Ishikawa (cell line): ENCODE measurements around the gene FGFBP1.

Experiments
- CEBPB ChIP-seq: IDR thresholded peaks from 2 replicates; pipeline ENCODE4 v1.6.1; 2012
- FOXM1 ChIP-seq: IDR thresholded peaks from 2 replicates; pipeline ENCODE4 v1.6.1; 2012; ENCODE audit warnings: low read depth, borderline replicate concordance
- TAF1 ChIP-seq: IDR thresholded peaks from 2 replicates; pipeline ENCODE4 v1.6.1; 2012; ENCODE audit warnings: low read depth, mild to moderate bottlenecking
- TCF12 ChIP-seq: IDR thresholded peaks from 2 replicates; pipeline ENCODE4 v1.6.1; 2012; ENCODE audit warnings: low read depth
- TEAD4 ChIP-seq: IDR thresholded peaks from 2 replicates; pipeline ENCODE4 v1.6.1; 2012
- YY1 ChIP-seq: IDR thresholded peaks from 2 replicates; pipeline ENCODE4 v1.6.1; 2012; ENCODE audit warnings: low read depth
- TF ChIP-seq, protein P1 (sequence below): IDR thresholded peaks from 2 replicates; pipeline ENCODE4 v1.6.1; 2012; ENCODE audit warnings: low read depth, mild to moderate bottlenecking
- TF ChIP-seq, protein P2 (sequence below): IDR thresholded peaks from 2 replicates; pipeline ENCODE4 v1.6.1; 2012

DNA sequence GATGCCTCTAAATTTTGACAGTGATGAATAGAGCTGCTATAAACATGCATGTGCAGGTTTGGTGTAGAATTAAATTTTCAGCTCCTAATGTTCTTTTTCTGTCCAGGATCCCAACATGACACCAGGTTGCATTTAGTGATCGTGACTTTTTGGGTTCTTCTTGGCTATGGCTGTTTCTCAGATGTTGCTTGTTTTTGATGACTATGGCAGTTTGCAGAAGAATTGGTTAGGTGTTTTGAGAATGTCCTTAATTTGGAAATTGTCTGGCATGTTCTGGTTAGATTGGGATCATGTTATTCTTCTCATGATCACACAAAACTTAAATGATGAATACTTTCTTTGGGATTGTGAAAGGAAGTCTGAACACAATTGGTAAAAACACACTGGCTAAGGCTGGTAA, 3.7 kb upstream of the FGFBP1 start:
- TF ChIP-seq CEBPB, result no peak
- TF ChIP-seq, protein P1, sequence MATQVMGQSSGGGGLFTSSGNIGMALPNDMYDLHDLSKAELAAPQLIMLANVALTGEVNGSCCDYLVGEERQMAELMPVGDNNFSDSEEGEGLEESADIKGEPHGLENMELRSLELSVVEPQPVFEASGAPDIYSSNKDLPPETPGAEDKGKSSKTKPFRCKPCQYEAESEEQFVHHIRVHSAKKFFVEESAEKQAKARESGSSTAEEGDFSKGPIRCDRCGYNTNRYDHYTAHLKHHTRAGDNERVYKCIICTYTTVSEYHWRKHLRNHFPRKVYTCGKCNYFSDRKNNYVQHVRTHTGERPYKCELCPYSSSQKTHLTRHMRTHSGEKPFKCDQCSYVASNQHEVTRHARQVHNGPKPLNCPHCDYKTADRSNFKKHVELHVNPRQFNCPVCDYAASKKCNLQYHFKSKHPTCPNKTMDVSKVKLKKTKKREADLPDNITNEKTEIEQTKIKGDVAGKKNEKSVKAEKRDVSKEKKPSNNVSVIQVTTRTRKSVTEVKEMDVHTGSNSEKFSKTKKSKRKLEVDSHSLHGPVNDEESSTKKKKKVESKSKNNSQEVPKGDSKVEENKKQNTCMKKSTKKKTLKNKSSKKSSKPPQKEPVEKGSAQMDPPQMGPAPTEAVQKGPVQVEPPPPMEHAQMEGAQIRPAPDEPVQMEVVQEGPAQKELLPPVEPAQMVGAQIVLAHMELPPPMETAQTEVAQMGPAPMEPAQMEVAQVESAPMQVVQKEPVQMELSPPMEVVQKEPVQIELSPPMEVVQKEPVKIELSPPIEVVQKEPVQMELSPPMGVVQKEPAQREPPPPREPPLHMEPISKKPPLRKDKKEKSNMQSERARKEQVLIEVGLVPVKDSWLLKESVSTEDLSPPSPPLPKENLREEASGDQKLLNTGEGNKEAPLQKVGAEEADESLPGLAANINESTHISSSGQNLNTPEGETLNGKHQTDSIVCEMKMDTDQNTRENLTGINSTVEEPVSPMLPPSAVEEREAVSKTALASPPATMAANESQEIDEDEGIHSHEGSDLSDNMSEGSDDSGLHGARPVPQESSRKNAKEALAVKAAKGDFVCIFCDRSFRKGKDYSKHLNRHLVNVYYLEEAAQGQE, result no peak
- no peak for TF ChIP-seq YY1
- TF ChIP-seq TEAD4, result no peak
- TF ChIP-seq, protein P2, sequence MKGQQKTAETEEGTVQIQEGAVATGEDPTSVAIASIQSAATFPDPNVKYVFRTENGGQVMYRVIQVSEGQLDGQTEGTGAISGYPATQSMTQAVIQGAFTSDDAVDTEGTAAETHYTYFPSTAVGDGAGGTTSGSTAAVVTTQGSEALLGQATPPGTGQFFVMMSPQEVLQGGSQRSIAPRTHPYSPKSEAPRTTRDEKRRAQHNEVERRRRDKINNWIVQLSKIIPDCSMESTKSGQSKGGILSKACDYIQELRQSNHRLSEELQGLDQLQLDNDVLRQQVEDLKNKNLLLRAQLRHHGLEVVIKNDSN, result no peak
- no peak for TF ChIP-seq TCF12
- TF ChIP-seq TAF1, result no peak
- TF ChIP-seq FOXM1, result no peak
